Measurements from ENCODE around the gene TUBGCP6. TPM values are rescaled to one million over a fixed set of nuclear protein-coding genes. Genes with fewer than 3 reads are reported as not detected.

Gene TUBGCP6
- total RNA-seq, 4 donors from 2014 or later: 43.8 to 110 (median 73.1) TPM

GRCh38 chr22:50272044-50272802 is 27.4 kb upstream of the TUBGCP6 start:
- Histone ChIP-seq H3K4me1 (peaks cover 23 to 49% (median 47%) of the 10 kb centered on the region in 4 donors), H3K27me3 (peaks cover 40% of the 10 kb centered on the region), H3K27ac (no peak overlapping the region), H3K9me3 (no peaks in the 10 kb centered on the region), H3K36me3 (peaks cover 0 to 4% (median 2%) of the 10 kb centered on the region in 4 donors), H3K4me3 (peak overlapping the region in 2 of 4 donors; percentile 47 to 59)
- in situ Hi-C loops (cut with MboI; ENCODE audit: low pct_ligation_motif_present in 1 of 4, low pct_unique_long_range_greater_than_20kb in 1 of 4, low sequenced_read_pairs in 3 of 4): loop anchor here in 1 of 4 donors (10.0 kb wide), 1 partner anchor 63 kb away; no protein-coding TSS in a partner anchor
- DNase-seq: no peak
- TF ChIP-seq CTCF (IDR thresholded peaks at IDR 0.05) (no peak), POLR2A (IDR thresholded peaks at IDR 0.05) (no peak), POLR2AphosphoS5 (IDR thresholded peaks at IDR 0.05) (no peak), EP300 (IDR thresholded peaks at IDR 0.05; ENCODE audit: low read depth) (no peak)
- intact Hi-C loops (cut with DNase I; ENCODE audit: low total_unique reads): no loop called here
- WGBS, 2 donors (ENCODE audit: low coverage in 1 of 2): 66% methylated on average over 15 of the region's 26 CpGs; no CpG with 5 or more reads in 1 of the 2 donors

- intact Hi-C loops (cut with DNase I; ENCODE audit: low total_unique reads) (no loop called here), in situ Hi-C loops (cut with MboI; ENCODE audit: low pct_ligation_motif_present in 1 of 4, low pct_unique_long_range_greater_than_20kb in 1 of 4, low sequenced_read_pairs in 3 of 4) (loop anchor here in 1 of 4 donors (10.0 kb wide), 1 partner anchor 63 kb away; no protein-coding TSS in a partner anchor)
- H3K4me1 ChIP-seq: peaks cover 23 to 54% (median 49%) of the 10 kb centered on the region in 4 donors
- WGBS, 2 donors (ENCODE audit: low coverage in 1 of 2): 1% methylated on average over 41 of the region's 45 CpGs; no CpG with 5 or more reads in 1 of the 2 donors
- peaks cover 0 to 4% (median 2%) of the 10 kb centered on the region in 4 donors for H3K36me3 ChIP-seq
- H3K27ac ChIP-seq: no peak overlapping the region
- no peak for TF ChIP-seq POLR2A (IDR thresholded peaks at IDR 0.05)
- no peak for TF ChIP-seq POLR2AphosphoS5 (IDR thresholded peaks at IDR 0.05)
- peak in 1 of 5 experiments; percentile 26 for TF ChIP-seq CTCF (IDR thresholded peaks at IDR 0.05)
- no peak for TF ChIP-seq EP300 (IDR thresholded peaks at IDR 0.05; ENCODE audit: low read depth)
- no peaks in the 10 kb centered on the region for H3K9me3 ChIP-seq
- peak overlapping the region in 3 of 4 donors; percentile 7 to 59 (median 47) for H3K4me3 ChIP-seq
- DNase-seq: peak; percentile 75
- H3K27me3 ChIP-seq: peaks cover 47% of the 10 kb centered on the region
These were observed 26.7 kb upstream of the TUBGCP6 start for GRCh38 chr22:50271519-50271970.

DNA sequence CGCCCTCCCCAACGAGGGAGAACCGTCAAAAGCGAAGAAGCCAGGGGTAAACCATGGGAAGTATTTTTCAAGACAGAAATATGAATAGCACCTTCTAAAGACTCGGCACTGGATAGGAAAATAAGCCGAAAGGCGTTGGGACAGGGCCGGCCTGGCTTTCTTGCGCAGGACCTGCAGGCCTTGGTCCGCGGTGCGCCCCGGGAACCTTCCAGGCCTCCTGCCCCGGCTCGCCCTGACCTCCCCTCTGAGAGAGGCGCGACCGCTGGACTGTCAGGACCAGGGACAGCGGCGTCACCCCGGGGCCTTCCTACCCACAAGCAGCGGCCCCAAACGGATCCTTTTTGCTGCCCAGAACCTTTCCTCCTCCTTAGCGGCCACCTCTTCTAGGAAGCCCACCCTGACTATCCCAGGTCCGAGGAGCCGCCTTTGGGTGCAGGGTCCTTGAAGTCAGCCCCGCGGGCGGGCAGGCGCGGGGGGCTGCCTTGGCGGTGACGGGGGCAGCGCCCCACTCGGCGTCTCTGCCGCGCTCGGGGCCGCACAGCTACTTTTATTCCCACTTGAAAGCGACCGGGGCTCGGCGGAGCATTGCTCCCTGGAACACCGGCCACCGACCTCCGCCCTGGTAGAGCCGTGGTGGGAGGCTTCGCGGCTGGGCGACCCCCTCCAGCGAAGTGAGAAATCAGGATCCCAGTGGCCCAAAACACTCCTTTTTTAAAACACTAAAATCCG is 26.0 kb upstream of the TUBGCP6 start:
- Histone ChIP-seq H3K36me3 (peaks cover 0 to 4% (median 2%) of the 10 kb centered on the region in 4 donors), H3K4me1 (peaks cover 23 to 54% (median 49%) of the 10 kb centered on the region in 4 donors), H3K4me3 (peak overlapping the region in 3 of 4 donors; percentile 33 to 59 (median 47)), H3K27ac (peak overlapping the region; percentile 26 to 55 (median 40)), H3K27me3 (peaks cover 51% of the 10 kb centered on the region), H3K9me3 (no peaks in the 10 kb centered on the region)
- DNase-seq: peak; percentile 74
- 0 to 4% methylated on average over 1 to 52 of the region's 53 CpGs for WGBS, 2 donors (ENCODE audit: low coverage in 1 of 2)
- in situ Hi-C loops (cut with MboI; ENCODE audit: low pct_ligation_motif_present in 1 of 4, low pct_unique_long_range_greater_than_20kb in 1 of 4, low sequenced_read_pairs in 3 of 4): loop anchor here in 1 of 4 donors (10.0 kb wide), 1 partner anchor 64 kb away; no protein-coding TSS in a partner anchor
- TF ChIP-seq CTCF (IDR thresholded peaks at IDR 0.05) (no peak), POLR2AphosphoS5 (IDR thresholded peaks at IDR 0.05) (no peak), POLR2A (IDR thresholded peaks at IDR 0.05) (no peak), EP300 (IDR thresholded peaks at IDR 0.05; ENCODE audit: low read depth) (no peak)
- intact Hi-C loops (cut with DNase I; ENCODE audit: low total_unique reads): no loop called here

Measured in transverse colon (tissue), 4 donors.